NT2/D1 (cell line): ENCODE results near the gene SHMT1.

Experiments used
- SUZ12 ChIP-seq: IDR thresholded peaks from 2 replicates; pipeline ENCODE4 v1.6.1; 2011; ENCODE audit not compliant: insufficient read length, insufficient read depth; ENCODE audit errors: extremely low read depth
- YY1 ChIP-seq: IDR thresholded peaks from 2 replicates; pipeline ENCODE4 v1.6.1; 2011; ENCODE audit not compliant: insufficient read length, insufficient read depth
- ZNF274 ChIP-seq: IDR thresholded peaks from 2 replicates; pipeline ENCODE4 v1.6.1; 2011; ENCODE audit warnings: mild to moderate bottlenecking, low read depth, low read length

GRCh38 chr17:18324140-18325050 is 39.0 kb downstream of the SHMT1 start:
- TF ChIP-seq SUZ12 (no peak), YY1 (no peak), ZNF274 (no peak)
